ENCODE results near the gene CA10.

Gene CA10

DNA sequence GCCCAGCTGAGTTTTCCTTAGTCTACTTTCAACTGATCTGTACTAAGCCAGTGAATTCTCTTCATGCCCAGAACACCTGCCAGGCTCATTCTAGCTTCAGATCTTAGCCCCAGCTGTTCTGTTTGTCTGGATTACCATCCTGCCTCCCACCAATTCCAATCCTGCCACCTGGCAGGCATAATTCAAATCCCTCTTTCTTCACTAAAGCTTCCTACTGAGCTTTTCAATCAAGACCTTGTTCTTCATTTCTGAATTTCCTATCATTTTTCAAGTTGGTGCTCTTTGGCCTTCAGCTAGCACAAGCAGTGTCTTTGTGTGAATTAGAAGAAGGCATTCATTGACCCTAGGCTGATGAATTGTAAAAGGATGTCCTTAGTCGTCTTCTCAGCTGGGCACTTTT, 540.5 kb downstream of the CA10 start:
- Mint-ChIP-seq H3K27me3 (ENCODE audit: low read depth) (peaks cover 4% of the 10 kb centered on the region), H3K36me3 (ENCODE audit: low read depth) (no peaks in the 10 kb centered on the region), H3K9me3 (no peaks in the 10 kb centered on the region), H3K4me1 (peaks cover 31% of the 10 kb centered on the region), H3K4me3 (no peak overlapping the region), H3K27ac (peak overlapping the region; percentile 6 to 62 (median 56))
- TF ChIP-seq CTCF (IDR thresholded peaks at IDR 0.05; ENCODE audit: unreplicated experiment in 3 of 3): no peak

GRCh38 chr17:51613255-51613654, 545.3 kb downstream of the CA10 start:
- H3K4me3 Mint-ChIP-seq: no peak overlapping the region
- H3K4me1 Mint-ChIP-seq: peaks cover 39% of the 10 kb centered on the region
- H3K9me3 Mint-ChIP-seq: no peaks in the 10 kb centered on the region
- no peaks in the 10 kb centered on the region for H3K36me3 Mint-ChIP-seq (ENCODE audit: low read depth)
- TF ChIP-seq CTCF (IDR thresholded peaks at IDR 0.05; ENCODE audit: unreplicated experiment in 3 of 3): no peak
- peaks cover 4% of the 10 kb centered on the region for H3K27me3 Mint-ChIP-seq (ENCODE audit: low read depth)
- H3K27ac Mint-ChIP-seq: no peak overlapping the region

DNA sequence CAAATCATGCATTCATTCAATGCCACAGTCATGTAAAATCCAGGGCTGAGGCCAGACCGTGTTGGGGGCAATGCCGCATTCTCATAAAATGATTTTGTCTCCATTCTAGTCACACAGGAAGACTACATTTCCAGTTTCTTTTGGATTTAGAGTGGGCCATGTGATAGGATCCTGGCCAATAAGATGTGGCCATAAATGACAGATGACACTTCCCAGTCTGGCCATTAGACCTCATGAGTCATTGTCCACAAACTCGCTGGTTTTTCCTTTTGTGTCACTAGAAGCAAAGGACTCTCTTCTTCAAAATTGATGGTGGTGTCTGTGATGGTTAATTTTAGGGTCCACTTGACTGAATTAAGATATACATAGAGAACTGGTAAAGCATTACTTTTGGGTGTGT, 545.8 kb downstream of the CA10 start:
- Mint-ChIP-seq H3K4me3 (no peak overlapping the region), H3K9me3 (no peaks in the 10 kb centered on the region), H3K27ac (peak overlapping the region in 1 of 3 experiments; percentile 61), H3K4me1 (peaks cover 36% of the 10 kb centered on the region), H3K27me3 (ENCODE audit: low read depth) (peaks cover 4% of the 10 kb centered on the region), H3K36me3 (ENCODE audit: low read depth) (no peaks in the 10 kb centered on the region)
- no peak for TF ChIP-seq CTCF (IDR thresholded peaks at IDR 0.05; ENCODE audit: unreplicated experiment in 3 of 3)

DNA sequence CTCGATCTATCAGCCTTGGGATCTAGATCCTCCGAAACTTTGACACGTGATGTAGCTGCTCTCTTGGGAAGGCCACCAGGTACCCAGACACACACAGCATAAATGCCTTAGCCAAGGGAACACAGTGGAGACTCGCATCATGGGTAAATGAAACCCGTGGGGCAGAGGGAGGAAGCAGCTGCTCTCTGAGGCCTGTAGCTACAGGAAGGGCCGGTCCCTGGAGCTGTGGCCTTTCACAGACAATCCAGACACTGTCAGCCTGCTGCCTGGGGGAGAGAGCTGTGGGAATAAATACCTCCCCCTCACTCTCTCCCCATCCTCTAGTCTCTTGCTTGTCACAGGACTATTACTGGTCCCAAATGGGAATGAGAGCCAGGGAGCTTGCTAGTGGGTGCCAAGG, 546.9 kb downstream of the CA10 start:
- Mint-ChIP-seq H3K27me3 (ENCODE audit: low read depth) (no peaks in the 10 kb centered on the region), H3K36me3 (ENCODE audit: low read depth) (no peaks in the 10 kb centered on the region), H3K4me1 (peaks cover 25% of the 10 kb centered on the region), H3K9me3 (peaks cover 2% of the 10 kb centered on the region), H3K4me3 (no peak overlapping the region), H3K27ac (peak overlapping the region; percentile 15 to 37 (median 31))
- no peak for TF ChIP-seq CTCF (IDR thresholded peaks at IDR 0.05; ENCODE audit: unreplicated experiment in 3 of 3)

GRCh38 chr17:51610834-51611233, 547.7 kb downstream of the CA10 start:
- Mint-ChIP-seq H3K36me3 (ENCODE audit: low read depth) (no peaks in the 10 kb centered on the region), H3K27me3 (ENCODE audit: low read depth) (no peaks in the 10 kb centered on the region), H3K9me3 (peaks cover 2% of the 10 kb centered on the region), H3K27ac (no peak overlapping the region), H3K4me1 (peaks cover 24% of the 10 kb centered on the region), H3K4me3 (no peak overlapping the region)
- TF ChIP-seq CTCF (IDR thresholded peaks at IDR 0.05; ENCODE audit: unreplicated experiment in 3 of 3): no peak

- H3K27me3 Mint-ChIP-seq (ENCODE audit: low read depth): no peaks in the 10 kb centered on the region
- TF ChIP-seq CTCF (IDR thresholded peaks at IDR 0.05; ENCODE audit: unreplicated experiment in 3 of 3): no peak
- no peaks in the 10 kb centered on the region for H3K36me3 Mint-ChIP-seq (ENCODE audit: low read depth)
- peaks cover 2% of the 10 kb centered on the region for H3K9me3 Mint-ChIP-seq
- no peak overlapping the region for H3K4me3 Mint-ChIP-seq
- H3K27ac Mint-ChIP-seq: peak overlapping the region in 1 of 3 experiments; percentile 7
- H3K4me1 Mint-ChIP-seq: peaks cover 24% of the 10 kb centered on the region
Measured at GRCh38 chr17:51610155-51610554, 548.4 kb downstream of the CA10 start.
